Mucosa of gallbladder (tissue), 1 donor: ENCODE data around the gene PDE4B. TPM values are rescaled to one million over a fixed set of nuclear protein-coding genes. Genes with fewer than 3 reads are reported as not detected.

Experiments
- DNase-seq: peaks from one replicate; pipeline ENCODE4 v3.0.0-alpha.2; 2020; ENCODE audit warnings: low spot score
- total RNA-seq: library from RNA; stranded (reverse); gene quantifications from one replicate; pipeline ENCODE4 v1.2.1, GENCODE V29; 2021
- donor health status: DM: no; HTN: no; CAD: no.

PDE4B gene
- total RNA-seq, 1 donor from 2014 or later, result 5.2 TPM

- no peak for DNase-seq
Observed at GRCh38 chr1:66262208-66262963, 469.7 kb downstream of the PDE4B start.

- DNase-seq, result no peak
Observed at GRCh38 chr1:66265268-66265667, 472.6 kb downstream of the PDE4B start.

- no peak for DNase-seq
Observed at GRCh38 chr1:66265796-66266195, 473.1 kb downstream of the PDE4B start.

- DNase-seq, result no peak
Observed at GRCh38 chr1:66266350-66266749, 473.7 kb downstream of the PDE4B start.

- DNase-seq, result no peak
Observed at GRCh38 chr1:66266756-66267155, 474.1 kb downstream of the PDE4B start.

GRCh38 chr1:66267201-66267940, 474.7 kb downstream of the PDE4B start:
- DNase-seq, result no peak

GRCh38 chr1:66269222-66269621, 476.5 kb downstream of the PDE4B start:
- no peak for DNase-seq

GRCh38 chr1:66270119-66270812, 477.6 kb downstream of the PDE4B start:
- no peak for DNase-seq

- DNase-seq, result peak; percentile 83
Observed at GRCh38 chr1:66271216-66271903, 478.7 kb downstream of the PDE4B start.

- no peak for DNase-seq
Observed at GRCh38 chr1:66271904-66272254, 479.2 kb downstream of the PDE4B start.

- no peak for DNase-seq
Observed at GRCh38 chr1:66273656-66274055, 481.0 kb downstream of the PDE4B start.

GRCh38 chr1:66274634-66275033, 481.9 kb downstream of the PDE4B start:
- DNase-seq, result no peak

GRCh38 chr1:66275083-66275482, 482.4 kb downstream of the PDE4B start:
- DNase-seq, result no peak

- no peak for DNase-seq
Observed at GRCh38 chr1:66275601-66276023, 482.9 kb downstream of the PDE4B start.

- no peak for DNase-seq
Observed at GRCh38 chr1:66276218-66276617, 483.5 kb downstream of the PDE4B start.

- no peak for DNase-seq
Observed at GRCh38 chr1:66278260-66279021, 485.7 kb downstream of the PDE4B start.

GRCh38 chr1:66281808-66282207, 489.1 kb downstream of the PDE4B start:
- no peak for DNase-seq

GRCh38 chr1:66282343-66282852, 489.7 kb downstream of the PDE4B start:
- DNase-seq, result no peak

GRCh38 chr1:66282891-66283621, 490.4 kb downstream of the PDE4B start:
- no peak for DNase-seq

- no peak for DNase-seq
Observed at GRCh38 chr1:66283622-66284041, 490.9 kb downstream of the PDE4B start.
